IMR-90 (cell line): ENCODE measurements around the gene SLC12A6.

ENCODE experiments used
- BHLHE40 ChIP-seq: fragments of 150-350 bp; IDR thresholded peaks from 2 replicates; pipeline ENCODE4 v1.6.1; 2016; ENCODE audit warnings: mild to moderate bottlenecking, low read depth, low read length
- CEBPB ChIP-seq: IDR thresholded peaks from 2 replicates; pipeline ENCODE4 v1.6.1; 2012; ENCODE audit warnings: low read depth, low read length, improper control_type of control experiment
- CHD1 ChIP-seq: IDR thresholded peaks from 2 replicates; pipeline ENCODE4 v1.6.1; 2012; ENCODE audit warnings: low read depth, low read length, improper control_type of control experiment
- FOS ChIP-seq: fragments of 150-350 bp; IDR thresholded peaks from 2 replicates; pipeline ENCODE4 v1.6.1; 2016; ENCODE audit warnings: low read depth, low read length
- MAFK ChIP-seq: IDR thresholded peaks from 2 replicates; pipeline ENCODE4 v1.6.1; 2012; ENCODE audit warnings: low read depth, low read length, improper control_type of control experiment
- MAZ ChIP-seq: IDR thresholded peaks from 2 replicates; pipeline ENCODE4 v1.6.1; 2012; ENCODE audit warnings: low read depth, mild to moderate bottlenecking, low read length, improper control_type of control experiment, moderate library complexity, borderline replicate concordance
- MXI1 ChIP-seq: IDR thresholded peaks from 2 replicates; pipeline ENCODE4 v1.6.1; 2012; ENCODE audit warnings: low read depth, mild to moderate bottlenecking, low read length, moderate library complexity, borderline replicate concordance
- POLR2A ChIP-seq: IDR thresholded peaks from 2 replicates; pipeline ENCODE4 v1.6.1; 2012; ENCODE audit warnings: mild to moderate bottlenecking, low read depth, low read length
- RAD21 ChIP-seq: IDR thresholded peaks from 2 replicates; pipeline ENCODE4 v1.6.1; 2012; ENCODE audit warnings: low read length, improper control_type of control experiment
- RCOR1 ChIP-seq: IDR thresholded peaks from 2 replicates; pipeline ENCODE4 v1.6.1; 2012; ENCODE audit warnings: mild to moderate bottlenecking, low read length, improper control_type of control experiment; ENCODE audit not compliant: insufficient replicate concordance
- RFX5 ChIP-seq: IDR thresholded peaks from 2 replicates; pipeline ENCODE4 v1.8.0; 2012; ENCODE audit warnings: low read depth, mild to moderate bottlenecking, low read length, moderate library complexity
- SMC3 ChIP-seq: fragments of 150-350 bp; IDR thresholded peaks from 2 replicates; pipeline ENCODE4 v1.6.1; 2016; ENCODE audit warnings: low read depth, mild to moderate bottlenecking, antibody characterized with exemption, low read length, moderate library complexity
- TF ChIP-seq, protein P1 (sequence below): conservative IDR thresholded peaks from 2 replicates; pipeline ENCODE4 v1.5.1; 2012; ENCODE audit warnings: mild to moderate bottlenecking, low read depth, low read length, improper control_type of control experiment
- TF ChIP-seq, protein P2 (sequence below): fragments of 150-350 bp; IDR thresholded peaks from 2 replicates; pipeline ENCODE4 v1.6.1; 2017; ENCODE audit warnings: mild to moderate bottlenecking, antibody characterized with exemption, low read length, low read depth

DNA sequence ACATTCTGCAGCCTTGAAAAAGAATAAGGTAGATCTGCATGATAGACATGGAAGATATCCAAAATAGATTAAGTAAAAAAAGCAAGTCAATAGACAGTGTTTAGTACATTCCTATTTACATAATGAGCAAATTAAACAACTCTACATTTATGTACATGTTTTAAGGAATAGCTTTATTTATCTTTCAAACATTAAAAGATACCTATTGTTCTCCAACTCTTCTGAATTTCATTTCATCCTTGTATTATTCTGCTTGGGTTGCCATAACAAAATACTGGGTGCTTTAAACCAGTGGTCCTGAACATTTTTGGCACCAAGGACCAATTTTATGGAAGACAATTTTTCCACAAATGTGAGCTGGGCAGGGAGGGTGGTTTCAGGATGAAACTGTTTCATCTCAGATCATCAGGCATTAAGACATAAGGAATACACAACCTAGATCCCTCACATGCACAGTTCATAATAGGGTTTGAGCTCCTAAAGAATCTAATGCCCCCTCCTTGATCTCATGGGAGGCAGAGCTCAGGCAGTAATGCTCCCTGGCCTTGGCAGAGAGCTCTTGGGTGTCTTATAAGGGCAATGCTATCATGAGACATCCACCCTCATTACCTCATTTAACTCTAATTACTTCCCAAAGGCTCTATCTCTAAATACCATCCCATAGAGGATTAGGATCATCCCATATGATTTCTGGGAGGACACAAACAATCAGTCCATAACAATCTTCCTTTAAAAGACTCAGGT, 120.9 kb downstream of the SLC12A6 start:
- no peak for TF ChIP-seq POLR2A
- TF ChIP-seq, protein P1, sequence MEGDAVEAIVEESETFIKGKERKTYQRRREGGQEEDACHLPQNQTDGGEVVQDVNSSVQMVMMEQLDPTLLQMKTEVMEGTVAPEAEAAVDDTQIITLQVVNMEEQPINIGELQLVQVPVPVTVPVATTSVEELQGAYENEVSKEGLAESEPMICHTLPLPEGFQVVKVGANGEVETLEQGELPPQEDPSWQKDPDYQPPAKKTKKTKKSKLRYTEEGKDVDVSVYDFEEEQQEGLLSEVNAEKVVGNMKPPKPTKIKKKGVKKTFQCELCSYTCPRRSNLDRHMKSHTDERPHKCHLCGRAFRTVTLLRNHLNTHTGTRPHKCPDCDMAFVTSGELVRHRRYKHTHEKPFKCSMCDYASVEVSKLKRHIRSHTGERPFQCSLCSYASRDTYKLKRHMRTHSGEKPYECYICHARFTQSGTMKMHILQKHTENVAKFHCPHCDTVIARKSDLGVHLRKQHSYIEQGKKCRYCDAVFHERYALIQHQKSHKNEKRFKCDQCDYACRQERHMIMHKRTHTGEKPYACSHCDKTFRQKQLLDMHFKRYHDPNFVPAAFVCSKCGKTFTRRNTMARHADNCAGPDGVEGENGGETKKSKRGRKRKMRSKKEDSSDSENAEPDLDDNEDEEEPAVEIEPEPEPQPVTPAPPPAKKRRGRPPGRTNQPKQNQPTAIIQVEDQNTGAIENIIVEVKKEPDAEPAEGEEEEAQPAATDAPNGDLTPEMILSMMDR = no peak
- TF ChIP-seq CHD1 = no peak
- TF ChIP-seq SMC3 = no peak
- TF ChIP-seq RAD21 = no peak
- no peak for TF ChIP-seq CEBPB
- TF ChIP-seq MXI1 = no peak
- TF ChIP-seq RCOR1 = no peak
- no peak for TF ChIP-seq RFX5
- TF ChIP-seq, protein P2, sequence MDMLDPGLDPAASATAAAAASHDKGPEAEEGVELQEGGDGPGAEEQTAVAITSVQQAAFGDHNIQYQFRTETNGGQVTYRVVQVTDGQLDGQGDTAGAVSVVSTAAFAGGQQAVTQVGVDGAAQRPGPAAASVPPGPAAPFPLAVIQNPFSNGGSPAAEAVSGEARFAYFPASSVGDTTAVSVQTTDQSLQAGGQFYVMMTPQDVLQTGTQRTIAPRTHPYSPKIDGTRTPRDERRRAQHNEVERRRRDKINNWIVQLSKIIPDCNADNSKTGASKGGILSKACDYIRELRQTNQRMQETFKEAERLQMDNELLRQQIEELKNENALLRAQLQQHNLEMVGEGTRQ = no peak
- no peak for TF ChIP-seq MAFK
- TF ChIP-seq BHLHE40 = no peak
- TF ChIP-seq FOS = no peak
- no peak for TF ChIP-seq MAZ
